GM12878 (cell line): ENCODE results near the gene PRR3. TPM values are rescaled to one million over a fixed set of nuclear protein-coding genes. Genes with fewer than 3 reads are reported as not detected.

Experiments
- BRCA1 ChIP-seq: IDR thresholded peaks from 2 replicates; pipeline ENCODE4 v1.6.1; 2011; ENCODE audit warnings: low read depth, low read length, improper control_type of control experiment
- CEBPZ ChIP-seq: fragments of 150-350 bp; IDR thresholded peaks from 2 replicates; pipeline ENCODE4 v1.6.1; 2016; ENCODE audit warnings: low read depth, low read length
- CHD2 ChIP-seq: IDR thresholded peaks from 2 replicates; pipeline ENCODE4 v1.6.1; 2011; ENCODE audit warnings: low read depth, low read length, improper control_type of control experiment, borderline replicate concordance
- E4F1 ChIP-seq: fragments of 450-650 bp; IDR thresholded peaks from 2 replicates; pipeline ENCODE4 v1.6.1; 2018; ENCODE audit warnings: borderline replicate concordance, mild to moderate bottlenecking; ENCODE audit not compliant: partially characterized antibody
- EGR1 ChIP-seq, 2 experiments: IDR thresholded peaks; 1 replicate in 1 of 2; 2 replicates in 1 of 2; pipeline ENCODE4 v1.6.1; 2011 to 2012; ENCODE audit warnings: low read depth in 2 of 2, low read length in 2 of 2, borderline replicate concordance in 1 of 2, mild to moderate bottlenecking in 1 of 2, moderate library complexity in 1 of 2
- EP300 ChIP-seq, 2 experiments: fragments of 150-350 bp in 1 of 2; IDR thresholded peaks; 2 replicates each; pipeline ENCODE4 v1.6.1; 2011 to 2012; ENCODE audit warnings: low read depth in 2 of 2, low read length in 2 of 2, borderline replicate concordance in 1 of 2, improper control_type of control experiment in 1 of 2, inconsistent platforms in 1 of 2; ENCODE audit not compliant: control insufficient read depth in 1 of 2
- FOXK2 ChIP-seq: fragments of 450-650 bp; IDR thresholded peaks from 2 replicates; pipeline ENCODE4 v1.6.1; 2017; ENCODE audit warnings: mild to moderate bottlenecking, moderate library complexity
- GABPA ChIP-seq: IDR thresholded peaks from 2 replicates; pipeline ENCODE4 v1.6.1; 2014; ENCODE audit warnings: antibody characterized with exemption, low read depth, mild to moderate bottlenecking, inconsistent platforms
- HCFC1 ChIP-seq: fragments of 150-350 bp; IDR thresholded peaks from 2 replicates; pipeline ENCODE4 v1.6.1; 2014; ENCODE audit warnings: low read length
- MAX ChIP-seq: IDR thresholded peaks from 2 replicates; pipeline ENCODE4 v1.6.1; 2012; ENCODE audit warnings: low read depth, low read length, improper control_type of control experiment
- MEF2A ChIP-seq: IDR thresholded peaks from 2 replicates; pipeline ENCODE4 v1.6.1; 2011; ENCODE audit warnings: low read depth, mild to moderate bottlenecking, low read length, moderate library complexity; ENCODE audit not compliant: insufficient read depth
- MEF2B ChIP-seq: fragments of 450-650 bp; IDR thresholded peaks from 2 replicates; pipeline ENCODE4 v1.6.1; 2018; ENCODE audit warnings: mild to moderate bottlenecking, moderate library complexity; ENCODE audit not compliant: partially characterized antibody, poor library complexity, severe bottlenecking
- NRF1 ChIP-seq: conservative IDR thresholded peaks from 2 replicates; pipeline ENCODE4 v1.6.1; 2011; ENCODE audit warnings: mild to moderate bottlenecking, low read depth, low read length, improper control_type of control experiment
- RAD51 ChIP-seq: fragments of 450-650 bp; IDR thresholded peaks from 2 replicates; pipeline ENCODE4 v1.6.1; 2016; ENCODE audit warnings: moderate library complexity, mild to moderate bottlenecking, inconsistent platforms
- RBBP5 ChIP-seq: fragments of 200-600 bp; sonication (generic); conservative IDR thresholded peaks from 2 replicates; pipeline ENCODE4 v1.6.1; 2016
- SMARCA5 ChIP-seq: fragments of 450-650 bp; IDR thresholded peaks from 2 replicates; pipeline ENCODE4 v1.6.1; 2017; ENCODE audit warnings: mild to moderate bottlenecking
- SP1 ChIP-seq: IDR thresholded peaks from one replicate; pipeline ENCODE4 v1.6.1; 2011; ENCODE audit warnings: low read depth, low read length
- STAT3 ChIP-seq: IDR thresholded peaks from 2 replicates; pipeline ENCODE4 v1.6.1; 2011; ENCODE audit warnings: low read depth, low read length, improper control_type of control experiment
- TBL1XR1 ChIP-seq: IDR thresholded peaks from 2 replicates; pipeline ENCODE4 v1.6.1; 2012; ENCODE audit warnings: low read depth, low read length, improper control_type of control experiment
- TCF7 ChIP-seq: IDR thresholded peaks from 2 replicates; pipeline ENCODE4 v1.6.1; 2014; ENCODE audit warnings: antibody characterized with exemption, borderline replicate concordance
- YY1 ChIP-seq: IDR thresholded peaks from 2 replicates; pipeline ENCODE4 v1.6.1; 2011; ENCODE audit warnings: low read depth, mild to moderate bottlenecking, low read length
- ZNF274 ChIP-seq: IDR thresholded peaks from one replicate; pipeline ENCODE4 v1.8.0; 2011; ENCODE audit not compliant: insufficient read length, insufficient read depth
- polyA plus RNA-seq, 11 experiments: library from polyadenylated mRNA; depleted of rRNA in 4 of 11; unstranded in 6 of 11; stranded (reverse) in 5 of 11; fragments of >200 nt; fragmentation: Nextera tagmentation in 4 of 11; fragmentation: Illumina TruSeq in 1 of 11; extraction: Ambion mirVana in 4 of 11; extraction: Trizol in 1 of 11; gene quantifications; 1 replicate in 1 of 11; 2 replicates in 10 of 11; pipeline versions ENCODE4 v1.2.1 to v1.2.3, GENCODE V29; 2011 to 2016; ENCODE audit warnings: inconsistent platforms in 2 of 11, missing spikeins in 2 of 11, low read depth in 1 of 11
- total RNA-seq, 4 experiments: library from RNA; depleted of rRNA in 3 of 4; stranded (reverse); fragments of >200 nt in 3 of 4; fragmentation: Illumina TruSeq in 1 of 4; extraction: Trizol in 1 of 4; gene quantifications; 2 replicates each; pipeline versions ENCODE4 v1.2.1 to v1.2.3, GENCODE V29; 2013 to 2021
- TF ChIP-seq, protein P1 (sequence below): fragments of 450-650 bp; IDR thresholded peaks from 2 replicates; pipeline ENCODE4 v1.6.1; 2016; ENCODE audit warnings: mild to moderate bottlenecking

The PRR3 gene
- total and polyA plus RNA-seq, 10 of the 15 experiments (the other 5 are each of a cell fraction or from before 2014, with no cell fraction given) = 14.0 to 38.2 (median 20.5) TPM

DNA sequence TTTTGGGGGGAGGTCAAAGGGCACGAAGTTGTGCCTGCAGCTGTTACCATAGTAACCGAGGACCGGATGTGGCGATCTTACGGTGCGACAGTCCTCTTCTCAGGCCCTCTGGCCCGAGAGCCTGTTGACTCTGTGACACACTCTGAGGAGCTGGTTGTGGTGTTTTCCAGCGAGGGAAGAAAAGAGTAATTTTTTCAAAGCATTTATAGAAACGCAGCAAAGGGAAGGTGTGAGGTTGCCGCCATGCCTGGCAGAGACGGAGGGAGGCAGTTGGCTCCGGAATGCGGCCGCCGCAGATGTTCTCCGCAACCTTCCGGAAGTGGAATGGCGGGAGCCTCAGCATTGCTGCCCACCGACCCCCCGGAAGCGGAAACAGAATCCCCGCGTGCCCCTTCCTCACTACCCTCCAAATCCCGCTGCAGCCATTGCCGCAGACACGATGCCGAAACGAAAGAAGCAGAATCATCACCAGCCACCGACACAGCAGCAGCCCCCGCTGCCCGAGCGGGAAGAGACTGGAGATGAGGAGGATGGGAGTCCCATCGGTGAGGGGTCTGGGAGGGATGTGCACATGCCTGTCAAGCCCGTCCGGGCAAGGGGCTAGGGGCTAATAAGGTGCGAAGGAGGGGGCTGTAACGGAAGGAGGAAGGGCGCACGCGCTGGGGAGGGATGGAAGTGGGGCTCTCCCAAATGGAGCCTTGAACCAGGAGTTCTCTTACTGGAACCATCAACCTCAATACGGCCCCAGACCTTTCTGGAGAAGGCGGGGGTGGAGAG, at the start of gene PRR3 (continued):
- TF ChIP-seq EGR1 (IDR thresholded peaks at IDR 0.05; ENCODE audit: borderline replicate concordance in 1 of 2, low read depth in 2 of 2, low read length in 2 of 2) (peak in 1 of 2 experiments; percentile 85; a peak in 2 of 3 replicates), CEBPZ (no peak), TBL1XR1 (peak; percentile 11; the same call in 1 of the 2 replicates), FOXK2 (peak; percentile 11), MEF2B (peak; percentile 70), MEF2A (no peak), RAD51 (no peak), BRCA1 (no peak), E4F1 (peak; percentile 39), TCF7 (no peak; the same call in 1 of the 2 replicates), HCFC1 (peak; percentile 75), MAX (peak; percentile 84), STAT3 (no peak), RBBP5 (no peak), GABPA (peak; percentile 98), CHD2 (0 out of 2 replicates have a peak, but pooled peaks have one; percentile 13), SP1 (peak; percentile 22), EP300 (IDR thresholded peaks at IDR 0.05; ENCODE audit: borderline replicate concordance in 1 of 2, control insufficient read depth in 1 of 2, low read depth in 2 of 2, low read length in 2 of 2) (peak in 1 of 2 experiments; percentile 61; a peak in 1 of 4 replicates), YY1 (peak; percentile 93), SMARCA5 (peak; percentile 60; the same call in 1 of the 2 replicates), ZNF274 (no peak), NRF1 (no peak)
- TF ChIP-seq, protein P1, sequence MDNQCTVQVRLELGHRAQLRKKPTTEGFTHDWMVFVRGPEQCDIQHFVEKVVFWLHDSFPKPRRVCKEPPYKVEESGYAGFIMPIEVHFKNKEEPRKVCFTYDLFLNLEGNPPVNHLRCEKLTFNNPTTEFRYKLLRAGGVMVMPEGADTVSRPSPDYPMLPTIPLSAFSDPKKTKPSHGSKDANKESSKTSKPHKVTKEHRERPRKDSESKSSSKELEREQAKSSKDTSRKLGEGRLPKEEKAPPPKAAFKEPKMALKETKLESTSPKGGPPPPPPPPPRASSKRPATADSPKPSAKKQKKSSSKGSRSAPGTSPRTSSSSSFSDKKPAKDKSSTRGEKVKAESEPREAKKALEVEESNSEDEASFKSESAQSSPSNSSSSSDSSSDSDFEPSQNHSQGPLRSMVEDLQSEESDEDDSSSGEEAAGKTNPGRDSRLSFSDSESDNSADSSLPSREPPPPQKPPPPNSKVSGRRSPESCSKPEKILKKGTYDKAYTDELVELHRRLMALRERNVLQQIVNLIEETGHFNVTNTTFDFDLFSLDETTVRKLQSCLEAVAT = peak; percentile 75; the same call in 1 of the 2 replicates
